HG03060 (cell line): ENCODE results near the gene DCAF5.

Source experiments
- ATAC-seq: cut with Tn5 transposase; IDR thresholded peaks from one replicate; pipeline ENCODE4 v1.9.1; 2021; ENCODE audit warnings: low read depth, moderate number of reproducible peaks; ENCODE audit not compliant: unreplicated experiment

Gene DCAF5

DNA sequence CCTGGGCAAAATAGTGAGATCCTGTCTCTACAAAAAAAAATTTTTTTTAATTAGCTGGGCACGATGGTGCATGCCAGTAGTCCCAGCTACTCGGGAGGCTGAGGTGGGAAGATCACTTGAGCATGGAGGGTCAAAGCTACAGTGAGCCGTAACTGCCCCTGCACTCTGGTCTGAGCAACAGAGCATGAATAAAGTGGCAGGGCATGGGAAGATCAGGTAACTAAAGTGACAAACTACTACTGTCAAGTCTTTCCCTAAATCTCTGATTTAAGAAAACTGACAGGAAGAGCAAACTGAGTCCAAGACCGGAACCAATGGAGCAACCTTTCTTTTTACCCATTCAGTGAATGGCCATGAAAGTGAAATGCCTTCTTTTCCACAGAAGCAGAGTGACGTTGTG, 10.8 kb downstream of the DCAF5 start:
- ATAC-seq: no peak

DNA sequence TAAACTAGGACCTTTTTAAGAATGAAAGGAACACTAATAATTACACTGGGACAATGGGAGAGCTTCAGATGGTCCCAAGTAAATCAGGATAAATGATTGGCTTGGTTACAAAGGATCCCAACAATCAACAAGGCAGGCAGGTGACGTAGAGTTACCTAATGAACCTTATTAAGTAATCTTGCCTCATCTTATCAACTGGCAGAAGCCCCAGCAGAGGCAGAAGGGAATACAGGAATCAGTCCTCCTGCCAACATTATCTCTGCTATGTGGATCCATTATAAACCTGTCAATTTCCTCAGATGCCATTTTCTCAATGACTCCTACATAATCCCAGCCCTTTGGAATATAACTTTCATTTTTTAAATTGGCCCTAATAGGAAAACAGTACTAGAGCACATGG, 11.4 kb downstream of the DCAF5 start:
- ATAC-seq: no peak

DNA sequence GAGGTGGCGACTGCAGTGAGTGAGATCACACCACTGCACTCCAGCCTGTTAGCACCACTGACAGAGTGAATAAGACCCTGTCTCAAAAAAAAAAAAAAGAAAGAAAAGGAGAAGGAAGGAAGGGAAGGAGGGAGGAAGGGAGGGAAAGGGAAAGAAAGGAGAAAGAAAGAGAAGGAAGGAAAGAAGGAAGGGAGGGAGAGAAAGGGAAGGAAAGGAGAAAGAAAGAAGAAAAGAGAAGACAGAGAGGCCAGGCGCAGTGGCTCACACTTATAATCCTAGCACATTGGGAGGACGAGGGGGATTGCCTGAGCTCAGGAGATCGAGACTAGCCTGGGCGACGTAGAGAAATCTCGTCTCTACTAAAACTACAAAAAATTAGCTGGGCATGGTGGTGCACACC, 13.2 kb downstream of the DCAF5 start:
- ATAC-seq: no peak

DNA sequence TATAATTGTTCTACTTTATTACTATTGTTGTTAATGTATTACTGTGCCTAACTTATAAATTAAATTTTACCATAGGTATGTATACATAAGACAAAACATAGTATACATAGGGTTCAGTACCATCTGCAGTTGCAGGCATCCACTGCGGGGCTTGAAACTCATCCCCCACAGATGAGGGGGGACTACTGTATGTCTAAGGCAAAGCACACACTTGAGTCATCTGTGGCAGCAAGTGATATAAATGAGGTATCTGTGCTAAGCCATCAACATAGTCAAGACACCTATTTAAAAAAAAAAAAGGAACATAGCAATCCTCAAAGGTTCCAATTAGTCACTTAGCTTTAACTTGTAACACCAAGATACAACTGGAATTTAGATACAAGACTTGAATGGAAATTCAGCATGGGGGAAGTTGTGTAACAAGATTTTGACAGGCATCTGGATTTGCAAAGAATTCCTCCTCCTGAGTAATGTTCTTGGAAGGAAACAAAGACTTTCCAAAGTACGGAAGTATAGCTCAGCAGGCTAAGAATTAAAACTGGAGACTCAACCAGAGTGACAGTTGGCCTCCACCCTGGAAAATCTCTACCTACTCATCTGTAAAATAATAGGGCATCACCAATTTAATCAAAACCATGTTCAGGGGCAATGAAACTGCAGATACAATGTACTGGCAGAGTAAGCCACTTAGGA, 14.9 kb downstream of the DCAF5 start:
- ATAC-seq: no peak

DNA sequence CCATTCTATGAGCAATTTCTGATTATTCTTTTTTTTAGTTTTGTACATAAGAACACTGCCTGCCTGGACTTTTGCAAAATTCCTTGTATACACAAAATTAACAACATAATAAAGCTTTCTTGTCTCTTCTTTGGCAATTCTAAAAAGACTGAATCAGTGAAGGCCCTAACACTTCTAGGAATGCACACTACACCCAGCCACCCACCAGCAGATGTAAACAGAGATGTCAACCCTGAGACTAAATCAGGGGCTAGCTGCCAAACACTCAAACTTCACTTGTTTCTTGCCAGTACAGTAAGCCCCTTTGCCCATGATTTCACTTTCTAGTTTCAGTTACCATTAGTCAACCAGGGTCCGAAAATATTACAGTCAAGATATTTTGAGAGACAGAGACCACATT, 15.5 kb downstream of the DCAF5 start:
- no peak for ATAC-seq

DNA sequence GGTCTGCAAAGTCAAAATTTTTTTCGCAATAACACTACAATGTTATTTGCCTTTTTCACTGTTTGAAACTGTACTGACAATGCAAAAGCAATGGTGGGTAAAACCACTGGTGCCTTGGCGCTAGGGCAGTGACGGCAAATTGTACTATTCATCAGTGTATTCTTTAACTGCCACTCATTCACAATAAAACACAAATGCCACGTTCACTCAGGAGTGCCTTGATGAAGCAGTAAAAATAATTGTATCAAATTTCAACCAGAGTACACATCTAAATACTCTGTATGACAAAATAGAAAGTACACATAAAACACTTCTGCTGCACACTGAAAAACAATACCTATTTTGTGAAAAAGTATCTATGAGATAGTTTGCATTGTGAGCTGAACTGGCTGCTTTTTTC, 17.8 kb downstream of the DCAF5 start:
- ATAC-seq: no peak

DNA sequence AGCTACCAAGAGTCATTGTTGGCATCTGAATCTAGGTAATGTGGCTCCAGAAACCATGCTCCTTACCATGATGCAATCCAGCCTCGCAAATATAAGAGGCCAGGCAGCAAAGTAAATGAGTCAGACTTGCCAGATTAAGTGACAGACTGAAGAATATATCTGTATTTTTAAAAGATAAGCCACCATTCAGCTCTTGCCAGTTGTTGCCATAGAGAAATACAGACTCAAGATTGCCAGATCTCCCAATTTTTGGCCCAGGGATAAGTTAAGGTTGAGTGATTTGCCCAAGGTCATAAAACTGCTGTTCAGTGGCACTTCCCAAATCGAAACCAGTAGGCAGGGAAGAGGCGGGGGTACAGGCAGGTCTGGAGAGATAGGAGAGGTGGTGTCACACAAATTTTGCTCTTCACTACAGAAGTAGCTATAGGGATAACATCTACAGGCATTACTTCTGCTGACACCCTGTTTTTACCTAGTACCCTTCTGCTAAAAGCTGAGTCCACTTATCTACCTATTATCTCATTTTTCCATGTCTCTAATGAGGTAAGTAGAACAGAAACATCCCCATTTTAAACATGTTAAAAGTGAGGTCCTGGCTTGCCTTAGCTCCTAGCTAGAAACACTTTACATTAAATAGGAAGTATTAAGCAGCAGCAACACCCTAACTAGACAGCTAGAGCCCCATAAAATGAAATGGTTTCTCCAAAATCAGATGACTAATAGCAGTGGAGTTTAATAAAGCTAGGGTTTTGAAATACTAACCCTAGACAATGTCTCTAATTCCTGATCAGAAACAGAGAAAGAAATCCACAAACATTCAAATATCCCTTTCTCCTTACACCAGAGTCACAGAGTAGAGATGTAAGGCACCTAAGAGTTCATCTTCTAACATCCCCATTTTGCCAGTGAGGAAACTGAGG, 19.5 kb downstream of the DCAF5 start:
- no peak for ATAC-seq

DNA sequence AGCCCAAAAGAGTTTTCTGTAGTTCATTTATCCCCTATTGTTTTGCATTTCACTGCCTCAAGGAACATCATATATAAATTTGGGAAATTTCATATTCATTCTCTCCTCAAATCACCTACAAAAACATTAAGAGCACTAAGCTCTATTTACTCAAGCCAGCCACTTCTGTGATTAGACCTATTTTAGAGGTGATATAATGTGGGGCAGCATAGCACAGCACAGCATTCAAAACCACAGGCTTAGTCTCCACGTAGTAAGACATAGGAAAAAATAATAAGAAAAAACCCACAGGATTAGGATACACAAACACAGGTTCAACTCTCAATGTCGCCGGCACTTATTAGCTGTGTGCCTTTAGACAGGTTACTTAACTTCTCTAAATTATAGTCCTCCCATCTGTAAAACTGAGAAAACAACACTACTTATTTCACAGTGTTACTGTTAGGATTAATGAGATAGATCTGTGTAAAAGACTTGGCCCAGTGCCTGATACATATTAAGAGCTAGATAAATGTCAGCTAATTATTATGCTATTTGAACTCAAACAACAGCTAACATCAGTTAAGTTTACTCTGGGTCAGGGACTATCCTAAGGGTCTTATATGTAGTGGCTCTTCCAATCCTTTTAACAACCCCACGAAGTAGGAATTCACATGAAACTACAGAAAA, 20.3 kb downstream of the DCAF5 start:
- ATAC-seq: no peak

DNA sequence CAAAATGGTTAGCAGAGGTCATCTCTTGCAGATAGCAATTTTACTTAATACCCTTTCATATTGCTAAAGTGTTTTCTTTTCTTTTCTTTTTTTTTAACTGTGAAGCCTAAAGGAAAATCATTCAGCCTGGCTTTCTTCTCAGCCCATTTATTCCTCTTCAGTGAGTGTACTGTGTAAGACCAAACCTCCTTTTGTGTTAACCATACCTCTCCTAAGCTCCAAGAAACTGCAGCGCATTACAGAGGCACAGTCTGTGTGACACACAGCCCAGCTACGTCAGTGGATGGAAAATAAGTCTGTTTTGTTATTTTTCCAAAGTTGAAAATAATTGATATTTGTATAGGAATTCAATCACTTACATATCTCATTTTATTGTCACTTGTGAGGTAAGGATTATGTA, 21.7 kb downstream of the DCAF5 start:
- no peak for ATAC-seq

DNA sequence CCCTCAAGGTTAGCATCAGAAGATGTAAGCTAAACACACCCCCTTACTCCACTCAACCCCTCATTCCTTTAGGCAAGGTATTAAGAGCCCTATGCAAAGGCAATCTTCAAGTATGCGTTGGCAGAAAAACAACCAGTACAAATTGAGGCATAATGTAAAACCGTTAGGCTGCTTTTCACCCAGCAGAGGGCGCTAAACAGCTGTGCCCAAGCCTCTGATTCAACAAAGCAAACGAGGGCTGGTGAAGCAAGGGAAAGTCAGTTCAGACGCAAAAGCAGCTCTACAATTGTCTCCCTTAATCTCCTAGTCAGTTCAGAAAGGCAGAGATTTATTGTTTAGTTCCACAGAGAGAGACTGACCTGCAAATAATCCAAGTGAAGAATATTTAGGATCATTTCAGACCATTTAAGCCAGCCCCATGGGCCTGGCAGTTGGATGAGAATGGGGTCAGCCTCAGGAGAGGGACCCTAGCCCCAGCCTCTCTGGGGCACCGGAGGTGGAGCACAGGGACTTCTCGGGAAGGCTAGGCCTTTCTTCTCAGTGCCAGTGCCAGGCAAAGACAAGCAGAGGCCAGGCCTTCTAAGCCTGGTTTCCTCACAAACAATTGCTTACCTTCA, 23.5 kb downstream of the DCAF5 start:
- no peak for ATAC-seq

DNA sequence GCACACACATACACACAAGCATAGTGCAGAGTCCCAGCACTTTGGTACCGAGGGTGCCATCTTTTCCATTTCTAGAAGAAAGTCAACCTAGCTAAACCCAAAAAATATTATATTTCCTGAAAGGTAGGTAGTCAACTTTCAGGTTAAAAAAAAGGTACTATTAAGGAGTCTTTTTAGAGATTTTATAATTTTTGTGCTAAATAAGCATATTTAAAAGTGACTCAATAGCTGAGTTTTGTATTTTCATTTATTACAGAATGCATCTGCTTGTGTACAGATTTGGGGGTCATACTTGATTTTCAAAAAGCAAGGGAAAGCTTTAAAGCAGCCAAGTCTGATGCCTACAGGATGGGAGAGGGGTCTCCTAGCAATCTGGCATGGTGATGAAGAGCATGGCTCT, 34.6 kb downstream of the DCAF5 start:
- no peak for ATAC-seq

DNA sequence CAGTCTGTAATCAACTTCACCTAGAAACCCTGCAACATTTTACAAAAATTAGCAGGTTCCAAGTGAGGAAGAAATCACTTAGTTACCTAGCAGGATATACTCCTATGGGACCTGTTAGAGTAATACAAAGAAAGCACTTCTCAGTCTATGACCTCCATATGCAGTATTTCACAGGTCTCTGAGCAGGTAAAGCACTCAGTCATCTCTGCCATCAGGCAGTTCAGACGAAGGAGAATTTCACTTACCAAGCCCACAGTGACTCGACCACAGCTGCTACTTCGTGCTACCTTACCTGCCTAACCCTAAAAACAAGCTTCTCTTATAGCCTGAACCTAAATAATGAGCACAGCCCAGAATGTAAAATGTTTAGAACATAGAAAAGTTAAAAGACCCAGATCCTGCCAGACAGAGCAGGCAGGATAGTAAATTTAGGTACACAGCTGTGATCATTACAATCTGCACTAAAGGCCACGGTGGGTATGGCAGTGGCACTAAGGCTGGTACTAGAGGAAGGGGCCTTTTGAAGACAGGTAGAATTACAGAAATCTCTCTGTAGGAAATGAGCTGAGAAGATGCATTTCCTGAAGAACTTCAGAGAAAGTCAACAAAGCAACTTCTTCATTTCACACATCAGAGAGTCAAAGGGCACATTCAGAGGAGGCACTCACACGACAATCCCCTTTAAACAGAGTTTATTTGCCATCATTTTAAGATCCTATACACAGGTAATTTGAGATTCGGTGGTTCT, 35.7 kb downstream of the DCAF5 start:
- ATAC-seq: no peak

DNA sequence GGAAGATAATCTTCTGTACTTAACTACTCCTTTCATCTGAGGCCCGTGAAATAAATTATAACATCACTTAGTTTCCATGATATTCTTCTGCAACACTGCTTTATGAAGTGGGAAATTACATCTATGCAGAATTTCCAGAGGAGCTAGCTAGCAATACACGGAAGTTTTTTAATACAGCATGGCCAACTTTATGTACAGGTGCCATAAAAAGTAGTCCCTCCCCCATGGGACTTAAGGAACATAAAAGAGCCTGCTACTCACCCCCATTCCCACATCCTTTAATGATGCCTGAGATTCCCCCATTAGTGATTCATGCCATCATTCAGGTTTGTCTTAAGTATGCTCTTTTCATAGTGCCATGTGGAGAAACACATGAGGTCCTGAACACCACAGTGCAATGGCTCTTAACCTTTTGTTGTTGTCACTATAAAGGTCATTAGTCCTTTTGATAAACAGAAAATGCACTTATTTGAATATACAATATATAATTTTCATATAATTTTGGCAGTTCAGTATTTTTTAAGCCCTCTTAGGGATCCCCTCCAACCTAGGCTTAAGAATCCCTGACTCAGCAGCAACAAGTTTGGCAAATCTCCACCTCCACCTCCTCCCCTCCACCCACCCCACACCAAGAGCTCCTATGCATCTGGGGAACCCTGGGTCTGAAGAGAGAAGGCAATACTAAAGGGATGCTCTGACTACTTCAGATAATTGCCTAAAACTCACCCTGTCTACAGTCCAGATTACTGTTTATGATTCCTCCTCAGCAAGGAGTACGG, 37.3 kb downstream of the DCAF5 start:
- no peak for ATAC-seq

DNA sequence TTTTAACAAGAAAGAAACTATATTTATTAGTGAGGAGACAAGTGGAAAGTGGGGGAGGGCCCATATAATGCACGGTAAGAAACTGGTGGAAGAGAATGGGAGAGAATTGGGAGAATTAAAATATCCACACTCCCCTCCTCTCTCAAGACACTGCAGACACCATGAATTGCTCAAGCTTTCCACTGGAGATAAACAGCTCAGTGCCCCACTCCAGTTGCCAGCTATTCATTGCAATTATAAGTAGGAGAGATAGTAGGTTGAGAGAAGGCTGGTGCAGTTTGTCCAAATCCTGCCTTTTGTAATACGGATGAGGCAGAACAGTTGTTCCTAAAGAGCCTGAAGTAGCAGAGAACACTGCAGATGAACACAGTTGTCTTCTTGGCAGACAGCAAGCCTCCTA, 38.2 kb downstream of the DCAF5 start:
- no peak for ATAC-seq

DNA sequence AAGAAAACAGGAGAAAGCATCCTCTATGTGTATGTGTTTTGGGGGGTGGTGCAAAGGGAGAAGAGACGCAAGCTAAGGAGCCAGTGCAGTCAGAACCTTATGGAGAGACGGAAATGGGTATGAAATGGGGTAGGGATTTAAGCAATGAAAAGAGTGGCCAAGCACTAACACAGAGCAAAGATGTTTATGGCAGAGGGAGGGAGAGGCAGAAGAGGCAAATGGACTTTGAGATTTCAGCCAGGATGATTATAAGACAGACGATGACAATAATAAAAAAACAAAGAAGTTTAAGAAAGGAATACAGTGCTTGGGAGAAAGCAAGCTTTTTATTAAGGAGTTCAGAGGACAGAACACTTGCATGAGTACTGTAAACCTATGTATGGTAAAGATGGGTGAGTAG, 44.6 kb downstream of the DCAF5 start:
- no peak for ATAC-seq

DNA sequence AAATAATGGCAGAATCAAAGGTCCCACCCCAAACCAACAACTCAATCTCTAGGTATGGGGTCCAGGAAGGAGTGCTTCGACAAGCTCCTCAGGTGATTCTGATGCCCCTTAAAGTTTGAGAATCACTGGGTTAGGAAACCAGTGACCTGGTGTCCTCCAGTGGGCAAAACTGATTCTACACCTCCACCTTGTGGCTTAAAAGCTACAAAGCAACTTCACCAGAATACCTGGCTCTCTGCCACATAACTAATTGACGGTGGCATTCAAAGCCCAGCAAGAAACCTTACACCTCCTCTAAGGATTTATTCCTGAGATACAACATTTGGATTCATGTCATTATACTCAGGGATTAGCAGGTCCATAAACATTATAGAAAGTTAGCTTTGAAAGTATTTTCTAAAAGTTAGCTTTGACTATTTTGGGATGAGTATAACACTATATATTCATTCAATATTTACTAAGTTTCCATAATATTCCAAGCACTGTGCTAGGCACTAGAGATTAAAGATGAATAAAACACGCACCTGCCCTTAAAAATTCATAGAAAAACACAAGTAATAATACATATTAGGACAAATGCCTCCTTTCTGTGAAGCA, 45.4 kb downstream of the DCAF5 start:
- no peak for ATAC-seq

DNA sequence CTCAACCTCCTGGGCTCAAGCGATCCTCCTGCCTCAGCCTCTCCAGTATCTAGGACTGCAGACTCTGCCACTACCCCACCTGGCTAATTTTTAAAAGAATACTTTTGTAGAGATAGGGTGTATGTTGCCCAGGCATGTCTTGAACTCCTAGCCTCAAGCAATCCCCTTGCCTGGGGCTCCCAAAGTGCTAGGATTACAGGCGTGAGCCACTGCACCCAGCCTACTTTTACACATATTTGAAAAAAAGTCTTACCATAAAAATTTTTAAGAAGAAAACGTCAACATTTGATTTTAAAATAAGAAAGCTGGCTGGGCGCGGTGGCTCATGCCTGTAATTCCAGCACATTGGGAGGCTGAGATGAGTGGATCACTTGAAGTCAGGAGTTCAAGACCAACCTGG, 46.5 kb downstream of the DCAF5 start:
- ATAC-seq: no peak

DNA sequence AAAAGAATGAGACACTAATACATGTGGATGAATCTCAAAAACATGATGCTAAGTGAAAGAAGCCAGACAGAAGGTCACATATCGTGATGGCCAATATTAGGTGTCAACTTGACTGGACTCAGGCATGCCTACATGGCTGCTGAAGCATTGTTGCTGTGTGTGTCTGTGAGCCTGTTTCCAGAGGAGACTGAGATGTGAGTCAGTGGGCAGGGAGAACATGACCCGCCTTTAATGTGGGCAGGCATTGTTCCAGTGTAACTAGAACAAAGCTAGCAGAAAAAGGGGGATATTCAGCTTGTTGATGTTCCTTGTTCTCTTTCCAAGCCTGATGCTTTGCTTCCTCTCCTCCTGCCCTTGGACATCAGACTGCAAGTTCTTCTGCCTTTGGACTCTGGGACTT, 47.6 kb downstream of the DCAF5 start:
- ATAC-seq: no peak

DNA sequence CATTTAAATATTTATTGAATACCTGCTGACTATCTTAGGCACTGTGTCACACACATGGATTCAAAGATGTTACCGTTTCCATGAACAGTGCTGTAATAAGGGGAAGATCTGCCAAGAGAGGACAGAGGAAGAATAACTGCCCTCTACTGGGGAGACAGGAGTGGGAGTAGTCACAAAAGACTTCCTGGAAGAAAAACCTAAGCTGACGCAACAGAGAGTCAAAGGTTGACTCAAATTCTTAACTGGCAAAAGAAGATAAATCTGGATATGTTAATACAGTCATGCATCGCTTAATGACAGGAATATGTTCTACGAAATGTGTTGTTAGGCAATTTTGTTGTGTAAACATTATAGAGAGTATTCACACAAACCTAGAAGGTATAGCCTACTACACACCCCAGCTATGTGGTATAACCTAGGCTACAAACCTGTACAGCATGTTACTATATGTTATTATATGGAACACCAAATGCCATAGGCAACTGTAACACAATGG, 51.5 kb downstream of the DCAF5 start:
- no peak for ATAC-seq
